GM21390 (cell line): Measurements from ENCODE around the gene MBNL2.

Source experiments
- ATAC-seq: cut with Tn5 transposase; IDR thresholded peaks from one replicate; pipeline ENCODE4 v1.9.1; 2021; ENCODE audit not compliant: unreplicated experiment

The MBNL2 gene

DNA sequence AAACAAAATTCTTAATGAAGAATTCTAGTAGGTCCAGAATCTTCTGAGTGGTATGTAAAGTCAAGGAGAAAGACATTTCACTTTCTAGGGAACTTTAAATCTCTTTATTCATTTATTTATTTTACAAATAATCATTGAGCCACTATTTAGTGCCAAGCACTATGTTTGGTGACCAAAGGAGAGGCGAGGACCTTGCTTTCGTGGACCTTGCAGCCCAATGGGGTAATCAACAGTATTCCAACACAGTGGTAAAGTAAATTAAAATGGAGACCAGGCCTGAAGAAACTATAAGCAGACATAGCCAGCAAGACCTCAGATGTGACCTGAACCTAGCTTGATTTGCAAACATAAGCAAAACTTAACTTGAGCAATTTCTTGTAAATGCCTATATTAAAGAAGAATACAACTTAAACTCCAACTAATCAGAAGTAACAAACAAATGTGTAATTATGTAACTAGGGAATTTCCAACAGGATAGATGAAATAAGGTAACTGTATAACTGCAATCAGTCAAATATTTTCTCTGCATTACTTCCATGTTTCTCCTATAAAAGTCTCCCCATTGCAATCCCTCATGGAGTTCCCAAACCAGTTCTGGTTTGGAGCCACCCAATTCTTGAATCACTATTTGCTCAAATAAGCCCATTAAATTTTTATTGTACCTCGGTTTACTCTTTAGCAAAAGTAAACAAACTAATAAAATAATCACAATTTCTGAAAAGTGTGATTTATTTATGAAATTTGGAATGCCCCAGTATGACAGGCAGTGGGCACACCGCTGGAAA lies 67.6 kb downstream of the MBNL2 start:
- no peak for ATAC-seq

DNA sequence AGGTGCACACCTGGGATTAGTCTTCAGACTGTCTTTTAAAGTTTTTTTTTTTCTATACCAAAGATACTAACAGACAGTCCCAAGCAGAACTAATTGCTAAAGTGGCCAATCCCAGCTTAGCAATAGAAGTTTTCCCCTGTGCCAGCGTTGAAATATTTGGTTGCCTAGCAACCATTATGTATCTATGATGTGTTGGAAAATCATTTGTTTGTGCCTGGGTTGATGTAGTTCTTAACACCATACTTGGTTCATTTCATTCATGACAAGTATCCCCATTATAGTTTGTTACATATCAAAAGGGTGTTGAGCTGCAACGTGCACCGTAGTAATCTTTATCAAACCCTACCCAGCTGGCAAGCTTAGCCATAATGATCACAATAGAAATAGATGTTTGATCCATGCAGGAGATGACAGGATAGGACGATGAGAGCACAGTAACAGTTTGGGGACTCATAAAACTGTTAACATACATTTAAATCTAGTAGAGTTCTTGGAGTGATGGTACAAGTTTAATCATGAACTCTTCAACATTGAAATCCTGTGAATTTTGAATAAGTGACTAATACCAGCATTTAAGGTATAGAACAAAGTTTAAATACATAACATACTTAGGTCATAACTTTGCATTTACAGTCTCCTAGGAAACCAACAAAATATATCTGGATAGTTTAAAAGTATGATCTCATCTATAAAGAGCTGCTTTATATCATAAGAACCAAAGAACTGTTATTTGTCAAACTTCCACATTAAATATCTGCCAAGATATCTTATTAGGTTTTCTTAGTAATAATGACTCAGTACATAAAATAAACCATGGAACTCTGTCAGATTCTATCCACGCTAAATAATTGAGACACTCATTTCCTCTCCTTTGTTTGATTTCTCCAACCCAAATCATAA lies 73.4 kb downstream of the MBNL2 start:
- ATAC-seq = no peak

DNA sequence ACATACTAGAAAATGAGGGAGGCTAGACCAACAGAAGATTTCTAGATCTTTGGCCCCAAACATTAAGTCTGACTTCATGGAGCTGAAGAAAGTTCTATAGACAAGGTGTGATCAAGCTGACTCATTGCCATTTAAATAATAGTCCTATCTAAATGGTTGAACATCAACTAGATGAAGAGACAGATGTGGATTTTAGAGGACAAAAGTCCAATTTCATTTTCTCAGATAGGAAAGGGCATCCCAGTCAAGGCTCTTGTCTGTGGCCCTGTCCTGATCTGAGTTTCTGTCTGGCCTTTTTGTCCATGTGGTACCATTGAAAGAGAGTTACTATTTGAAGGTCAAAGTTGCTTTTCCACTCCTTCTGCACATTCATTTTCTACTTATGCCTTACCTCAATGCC lies 74.6 kb downstream of the MBNL2 start:
- ATAC-seq = no peak

DNA sequence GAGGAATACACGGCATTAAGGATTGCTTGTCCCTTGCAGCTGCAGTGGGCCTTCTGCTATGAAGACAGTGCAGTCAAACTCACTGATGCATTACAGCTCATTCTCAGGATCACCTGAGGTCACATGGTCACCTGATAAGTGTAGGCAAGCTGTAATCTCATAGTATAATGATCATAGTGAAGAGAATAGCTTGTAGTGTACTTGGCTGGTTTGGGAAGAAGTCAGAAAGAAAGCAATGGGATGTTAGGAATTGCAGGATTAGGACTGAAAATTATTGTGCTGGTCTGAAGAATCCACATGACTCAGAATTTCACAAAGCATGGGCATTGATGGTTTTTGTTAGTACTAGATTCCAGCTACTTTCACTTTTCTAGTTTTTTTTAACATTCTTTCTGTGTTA lies 76.7 kb downstream of the MBNL2 start:
- peak; percentile 46 for ATAC-seq

DNA sequence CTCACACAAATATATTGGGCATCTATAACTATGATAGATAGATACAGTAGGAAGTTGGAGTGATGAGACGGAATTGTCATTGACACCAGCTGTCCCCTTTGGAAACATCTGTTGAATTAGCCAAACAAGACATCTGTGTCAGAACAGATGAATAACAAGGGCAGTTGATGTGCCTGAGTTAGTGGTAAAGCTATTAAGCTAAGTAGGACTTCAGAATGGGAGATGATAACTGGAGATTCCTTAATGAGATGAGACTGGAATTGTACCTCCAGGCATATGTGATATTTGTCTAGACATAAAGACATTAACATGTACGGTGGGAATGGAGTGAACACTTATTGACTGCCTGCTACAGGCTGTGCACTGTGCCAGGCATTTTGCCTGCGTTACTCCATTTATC lies 78.7 kb downstream of the MBNL2 start:
- no peak for ATAC-seq

DNA sequence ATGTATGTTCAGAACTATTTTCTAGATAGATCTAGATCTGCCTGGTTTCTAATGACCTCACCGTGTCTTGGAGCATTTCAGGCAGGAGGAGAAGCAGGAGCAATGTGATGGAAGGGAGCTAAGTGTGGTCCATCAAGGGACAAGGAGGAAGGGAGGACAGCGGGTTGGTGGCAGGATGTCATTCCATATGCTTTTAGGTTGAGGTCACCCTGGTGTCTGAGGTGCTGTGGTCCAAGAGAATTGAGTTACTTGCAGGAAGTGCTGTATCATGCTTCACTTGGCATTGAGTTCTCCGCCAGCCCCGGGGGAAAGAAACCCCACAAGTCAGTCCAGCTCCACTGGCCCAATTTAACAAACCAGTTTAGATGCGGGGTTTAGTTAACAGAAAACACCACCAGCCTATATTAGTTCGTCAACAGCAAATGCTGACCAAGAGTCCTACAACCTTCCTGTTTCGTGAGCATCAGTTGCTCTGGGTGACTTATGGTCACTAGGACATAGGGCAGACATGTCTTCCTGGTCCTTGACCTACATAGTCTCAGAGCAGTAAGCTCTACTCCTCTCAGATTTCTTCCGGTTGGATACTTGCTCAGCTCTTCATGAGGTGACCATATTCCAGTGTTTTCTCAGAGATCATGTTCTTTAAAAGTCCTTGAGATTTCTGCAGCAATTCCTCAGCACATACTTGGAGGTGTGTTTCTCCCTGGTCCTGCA lies 79.4 kb downstream of the MBNL2 start:
- no peak for ATAC-seq

DNA sequence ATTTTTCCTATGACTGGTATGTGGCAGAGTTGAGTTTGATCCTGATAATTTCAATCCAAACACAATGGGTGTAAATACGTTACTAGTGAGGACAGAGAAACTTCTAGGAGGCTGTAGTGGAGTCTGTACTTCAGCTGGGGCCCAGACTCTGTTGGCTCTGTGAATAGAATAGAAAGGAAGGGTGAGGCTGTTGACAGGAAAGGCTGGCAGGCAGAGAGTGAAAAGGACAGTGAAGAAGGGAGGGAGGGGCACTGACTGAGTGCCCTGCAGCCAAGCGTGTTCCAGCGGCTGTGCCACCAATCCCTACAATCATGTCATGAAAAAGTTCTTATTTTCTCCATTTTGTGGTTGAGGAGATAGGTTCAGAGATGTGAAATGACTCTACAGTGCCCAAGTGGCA lies 80.5 kb downstream of the MBNL2 start:
- no peak for ATAC-seq

DNA sequence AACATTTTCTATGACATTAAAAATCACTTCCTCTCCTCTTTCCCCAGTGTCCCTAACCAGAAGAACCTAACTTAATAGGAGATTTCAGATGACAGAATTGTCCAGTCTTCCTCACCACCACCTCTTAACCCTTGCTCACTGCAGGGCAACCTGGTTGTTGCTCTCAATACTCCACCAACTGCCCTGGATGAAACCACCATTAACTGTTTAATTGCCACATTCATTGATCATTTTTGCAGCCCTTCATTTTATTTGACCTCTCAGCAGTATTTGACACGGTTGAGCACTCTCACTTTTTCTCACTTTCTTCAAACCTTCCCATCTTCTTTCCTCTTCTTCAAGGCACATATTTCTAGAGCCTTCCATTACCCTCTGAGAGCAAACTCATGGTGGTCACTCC lies 84.0 kb downstream of the MBNL2 start:
- ATAC-seq = no peak

DNA sequence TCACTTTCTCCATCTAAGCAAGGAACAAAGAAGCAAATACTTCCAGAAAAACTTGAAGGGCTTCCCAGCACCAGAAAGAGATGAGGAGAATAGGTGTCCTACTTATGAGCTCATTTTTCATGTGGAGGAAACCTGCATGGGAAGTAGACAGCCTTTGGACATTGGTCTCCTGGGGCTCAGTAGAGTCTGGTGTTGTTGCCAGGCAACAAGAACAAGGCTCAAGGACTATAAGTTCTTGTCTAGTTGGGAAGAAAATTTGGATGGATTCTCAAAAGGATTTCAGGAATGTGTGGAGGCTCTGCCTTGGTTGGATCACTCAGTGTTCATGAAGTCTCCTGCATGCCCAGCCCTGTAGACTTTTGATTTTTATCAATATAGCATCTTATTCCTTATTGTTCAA lies 84.5 kb downstream of the MBNL2 start:
- ATAC-seq = no peak

DNA sequence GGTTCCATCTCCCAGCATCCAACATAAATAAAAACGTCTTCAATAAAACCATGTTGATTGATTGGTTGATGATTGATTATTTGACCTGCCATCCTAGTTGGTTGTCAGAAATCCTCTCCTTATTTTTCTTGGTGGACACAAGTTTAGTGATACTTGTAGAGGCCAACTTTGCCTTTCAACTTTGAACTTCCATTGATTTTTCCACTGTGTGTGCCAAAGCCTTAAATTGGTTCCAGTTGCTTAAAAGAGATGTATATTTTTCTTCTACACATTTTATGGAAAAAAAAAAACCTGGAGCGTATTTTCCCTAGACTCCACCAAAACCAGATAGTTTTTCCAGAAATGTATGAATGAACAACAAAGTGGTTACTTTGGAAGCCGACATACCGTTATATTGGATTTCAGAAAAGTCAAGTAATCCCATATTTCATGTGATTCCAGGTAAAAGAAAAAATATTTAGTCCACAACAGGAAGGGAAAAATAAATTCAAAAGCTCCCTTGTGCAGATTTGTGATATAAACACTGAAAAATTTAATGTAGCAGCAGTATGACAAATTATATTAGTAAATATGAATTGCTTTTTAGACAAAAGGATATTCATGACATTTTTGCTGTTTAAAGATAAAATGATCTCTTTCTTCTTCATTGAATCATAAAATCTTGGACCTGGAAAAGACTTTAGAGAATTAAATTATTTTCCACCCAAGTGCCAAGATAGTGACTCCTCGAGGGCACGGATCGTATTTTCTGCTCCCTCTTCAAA lies 85.2 kb downstream of the MBNL2 start:
- no peak for ATAC-seq

DNA sequence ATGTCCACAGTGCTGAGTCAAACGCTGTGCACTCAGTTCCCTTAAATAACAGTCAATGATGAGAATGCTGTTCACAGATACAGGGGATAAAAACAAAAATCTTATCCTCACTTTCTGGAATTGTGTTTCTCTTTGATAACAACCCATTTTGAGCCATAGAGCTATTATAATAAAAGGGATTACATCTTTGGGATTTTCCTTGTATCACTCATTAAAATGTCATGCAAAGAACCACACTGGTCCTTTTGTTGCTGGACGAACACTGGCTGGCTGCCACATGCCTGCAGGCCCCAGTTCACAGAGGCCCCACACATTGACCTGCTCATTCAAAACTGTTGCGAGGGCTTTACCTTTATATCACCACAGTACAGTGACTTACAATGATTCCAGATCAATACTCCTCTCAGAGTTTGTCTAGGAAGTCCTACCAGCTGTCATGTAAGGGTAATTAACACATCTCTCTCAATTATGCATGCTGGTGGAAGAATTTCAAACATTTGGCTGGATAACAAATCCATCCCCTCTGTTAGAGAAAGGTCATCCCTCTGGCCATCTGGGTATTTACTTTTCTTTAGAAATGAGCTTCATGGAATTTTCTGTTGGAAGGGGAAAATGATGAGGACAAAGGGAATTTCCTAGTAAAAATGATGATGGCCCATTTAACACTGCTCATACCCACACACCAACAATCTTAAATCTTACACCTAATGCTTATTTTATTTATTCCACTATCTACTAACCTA lies 85.9 kb downstream of the MBNL2 start:
- ATAC-seq = no peak

DNA sequence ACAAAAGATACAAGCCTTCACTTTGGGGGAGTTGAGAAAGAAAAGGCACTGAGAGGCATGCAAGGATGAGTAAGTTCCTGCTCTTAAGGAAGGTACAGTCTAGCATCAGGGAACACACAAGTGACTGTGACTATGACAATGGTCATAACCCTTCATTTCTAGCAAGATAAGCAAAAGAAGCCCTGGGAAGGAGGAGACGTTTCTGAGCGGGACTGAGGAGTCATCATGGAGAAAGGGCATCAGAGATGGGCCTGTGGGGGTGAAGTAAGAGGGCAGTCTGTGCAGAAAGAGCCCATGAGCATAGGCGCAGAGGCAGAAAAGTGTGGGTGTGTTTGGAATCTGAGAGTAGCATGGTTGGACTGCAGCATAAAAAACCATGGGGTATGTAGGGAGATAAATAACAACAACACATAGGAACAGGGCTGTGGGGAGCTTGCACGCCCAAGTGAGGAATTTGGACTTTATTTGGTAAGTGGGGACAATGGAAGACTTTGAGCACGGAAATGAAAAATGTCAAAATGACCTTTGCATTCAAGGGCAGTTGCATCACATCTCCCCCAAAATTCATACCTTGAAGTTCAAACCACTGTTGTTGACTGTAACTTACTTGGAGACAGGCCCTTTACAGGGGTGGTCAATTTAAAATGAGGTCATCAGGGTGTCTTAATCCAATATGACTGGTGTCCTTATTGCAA lies 86.7 kb downstream of the MBNL2 start:
- no peak for ATAC-seq

DNA sequence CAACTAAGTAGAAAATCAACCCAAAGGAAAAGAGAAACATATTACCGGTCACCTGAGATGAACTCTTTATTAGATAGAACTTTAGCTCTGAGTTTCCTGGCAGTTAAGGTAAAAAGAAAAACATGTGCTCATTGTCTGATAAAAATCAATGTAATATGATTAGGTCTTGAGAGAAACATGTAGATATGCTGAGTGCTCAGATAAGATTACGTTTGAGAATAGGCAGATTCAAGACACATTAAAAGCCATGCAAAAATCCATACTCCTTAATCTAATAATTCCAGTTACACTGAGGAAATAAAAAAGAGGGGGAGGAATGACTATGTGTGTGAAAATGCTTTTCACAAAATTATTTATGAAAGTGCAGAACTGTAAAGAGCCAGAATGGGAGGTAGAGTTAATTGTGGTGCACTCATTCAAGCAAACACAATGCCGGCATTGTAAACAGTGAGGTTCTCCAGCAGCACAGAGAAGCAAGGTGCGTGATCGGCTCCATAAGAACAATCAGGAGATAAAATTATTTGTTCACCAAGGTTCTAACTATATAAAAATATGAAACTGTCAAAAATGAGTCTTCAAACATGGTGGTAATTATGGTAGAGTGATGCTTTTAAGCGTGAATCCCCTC lies 88.8 kb downstream of the MBNL2 start:
- no peak for ATAC-seq

DNA sequence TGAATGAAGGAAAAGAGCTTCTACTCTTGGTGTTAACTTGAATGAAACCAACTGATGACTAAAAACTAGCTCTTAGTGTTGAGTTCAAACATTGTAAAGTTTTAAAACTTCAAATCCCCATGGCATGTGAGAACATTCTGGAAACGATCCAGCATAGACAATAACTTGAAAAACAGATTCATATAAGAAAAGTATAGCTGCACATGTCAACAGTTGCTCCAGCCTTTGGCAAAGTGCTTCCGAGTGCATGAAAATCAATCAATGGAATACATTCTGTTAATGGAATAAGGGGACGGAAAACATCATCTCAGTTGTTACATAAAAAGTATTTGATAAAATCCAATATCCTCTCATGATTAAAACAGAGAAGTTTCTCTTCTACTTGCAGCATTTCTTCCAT lies 89.8 kb downstream of the MBNL2 start:
- ATAC-seq = no peak

DNA sequence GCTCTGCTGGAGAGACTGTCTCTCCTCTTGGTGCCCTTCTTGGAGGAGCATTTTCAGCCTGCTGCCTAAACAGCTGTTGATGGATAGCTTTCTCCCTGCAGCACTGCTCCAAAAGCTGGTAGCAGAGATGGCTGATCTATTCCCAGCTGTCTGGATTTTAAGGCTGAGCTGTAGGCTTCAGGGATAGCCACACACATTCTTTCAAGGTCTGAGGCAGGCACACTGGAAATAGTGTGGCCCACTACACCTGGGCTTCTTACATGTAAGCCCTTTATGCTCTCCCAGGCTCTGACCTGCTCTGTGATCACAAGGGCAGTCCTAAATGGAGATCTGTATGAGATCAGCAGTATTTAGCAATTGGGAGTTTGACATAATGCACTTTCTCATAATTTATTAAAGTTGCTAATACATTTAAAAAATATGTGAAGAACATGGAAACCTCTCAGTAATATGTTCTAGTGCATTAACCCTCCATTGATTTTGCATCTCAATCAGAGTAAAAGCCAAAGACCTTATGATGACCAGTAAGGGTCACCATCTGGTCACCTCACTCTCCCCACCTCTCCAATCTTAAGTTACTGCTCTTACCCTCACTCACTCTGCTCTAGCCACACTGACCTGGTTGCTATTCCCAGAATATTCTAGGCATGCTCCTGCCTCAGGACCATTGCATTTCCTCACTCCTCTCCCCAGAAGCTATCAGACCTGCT lies 91.6 kb downstream of the MBNL2 start:
- ATAC-seq = no peak

DNA sequence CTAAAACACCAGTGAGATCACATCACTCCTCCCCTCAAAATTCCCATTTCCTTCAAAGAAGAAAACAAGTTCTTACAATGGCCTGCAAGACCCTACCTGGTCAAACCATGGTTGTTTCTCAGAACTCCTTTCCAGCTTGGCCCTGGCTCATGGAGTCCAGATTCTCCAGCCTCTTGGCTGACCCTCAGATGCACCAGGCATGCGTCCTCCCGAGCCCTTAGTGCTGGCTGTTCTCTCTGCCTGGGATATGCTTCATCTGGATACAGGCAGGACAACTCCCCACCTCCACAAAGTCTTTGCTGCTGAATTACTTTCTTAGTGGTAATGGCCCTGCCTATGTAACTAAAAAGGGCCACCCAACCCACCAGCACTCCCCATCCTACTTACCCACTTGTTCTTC lies 94.3 kb downstream of the MBNL2 start:
- no peak for ATAC-seq

DNA sequence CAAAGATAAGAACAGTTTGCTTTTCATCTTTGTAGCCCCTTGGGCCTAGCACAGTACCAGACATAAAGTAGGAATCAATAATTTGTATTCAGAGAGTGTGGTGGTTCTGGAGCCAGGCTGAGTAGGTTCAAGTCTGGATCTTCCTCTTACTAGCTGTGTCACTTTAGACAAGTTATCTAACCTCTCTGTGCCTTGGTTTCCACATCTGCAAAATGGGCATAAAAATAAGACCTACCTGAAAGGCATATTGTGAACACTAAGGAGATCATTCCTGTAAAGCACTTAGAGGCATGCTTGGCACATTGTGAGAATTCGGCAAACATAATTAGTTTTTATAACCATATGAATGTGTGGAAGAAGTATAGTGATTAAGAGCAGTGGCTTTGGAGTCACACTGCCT lies 95.8 kb downstream of the MBNL2 start:
- no peak for ATAC-seq

DNA sequence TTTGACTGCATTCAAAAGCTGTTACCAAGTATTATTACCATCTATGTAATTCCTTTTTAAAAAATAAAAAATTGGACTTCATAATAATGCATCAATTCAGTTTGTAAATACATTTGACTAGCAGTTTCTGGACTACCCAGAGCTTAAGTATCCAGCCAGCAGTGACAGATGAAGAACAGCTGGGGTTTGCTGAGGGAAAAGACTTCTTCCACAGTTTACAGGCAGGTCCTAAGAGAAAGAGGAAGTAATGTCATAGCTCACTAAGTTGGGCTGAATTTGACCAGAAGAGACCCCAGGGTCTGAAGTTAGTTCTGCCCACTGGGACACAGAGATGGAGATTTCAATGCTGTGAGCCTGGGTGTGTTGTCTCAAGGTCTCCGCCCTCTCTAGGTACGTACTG lies 96.4 kb downstream of the MBNL2 start:
- no peak for ATAC-seq
